ENCODE data around the gene KLHL24.

- TF ChIP-seq POLR2AphosphoS5 (IDR thresholded peaks at IDR 0.05): no peak
- TF ChIP-seq, protein P1, sequence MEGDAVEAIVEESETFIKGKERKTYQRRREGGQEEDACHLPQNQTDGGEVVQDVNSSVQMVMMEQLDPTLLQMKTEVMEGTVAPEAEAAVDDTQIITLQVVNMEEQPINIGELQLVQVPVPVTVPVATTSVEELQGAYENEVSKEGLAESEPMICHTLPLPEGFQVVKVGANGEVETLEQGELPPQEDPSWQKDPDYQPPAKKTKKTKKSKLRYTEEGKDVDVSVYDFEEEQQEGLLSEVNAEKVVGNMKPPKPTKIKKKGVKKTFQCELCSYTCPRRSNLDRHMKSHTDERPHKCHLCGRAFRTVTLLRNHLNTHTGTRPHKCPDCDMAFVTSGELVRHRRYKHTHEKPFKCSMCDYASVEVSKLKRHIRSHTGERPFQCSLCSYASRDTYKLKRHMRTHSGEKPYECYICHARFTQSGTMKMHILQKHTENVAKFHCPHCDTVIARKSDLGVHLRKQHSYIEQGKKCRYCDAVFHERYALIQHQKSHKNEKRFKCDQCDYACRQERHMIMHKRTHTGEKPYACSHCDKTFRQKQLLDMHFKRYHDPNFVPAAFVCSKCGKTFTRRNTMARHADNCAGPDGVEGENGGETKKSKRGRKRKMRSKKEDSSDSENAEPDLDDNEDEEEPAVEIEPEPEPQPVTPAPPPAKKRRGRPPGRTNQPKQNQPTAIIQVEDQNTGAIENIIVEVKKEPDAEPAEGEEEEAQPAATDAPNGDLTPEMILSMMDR (IDR thresholded peaks at IDR 0.05): no peak
Measured at GRCh38 chr3:183645254-183645653, 9.8 kb downstream of the KLHL24 start.
